Lung (tissue), 12 donors: ENCODE results near the gene DCAKD. TPM values are rescaled to one million over a fixed set of nuclear protein-coding genes. Genes with fewer than 3 reads are reported as not detected.

Experiments used
- ATAC-seq: fragments of 200-7000 bp; cut with Tn5 transposase; one replicate; pipeline ENCODE4 v1.9.1; 2020; ENCODE audit warnings: moderate number of reproducible peaks; ENCODE audit not compliant: insufficient read depth, low FRiP score
- DNase-seq, 3 donors: peaks; one replicate each; pipeline ENCODE4 v3.0.0-alpha.2; 2013 to 2017
- H3K27ac ChIP-seq, 2 donors: one replicate each; pipeline ENCODE4 v1.5.1; 2013; ENCODE audit warnings: mild to moderate bottlenecking in 2 of 2, moderate library complexity in 2 of 2, control low read depth in 1 of 2, inconsistent platforms in 1 of 2, low read depth in 1 of 2, low read length in 1 of 2
- H3K27me3 ChIP-seq, 3 donors: one replicate each; pipeline ENCODE4 v1.5.1; 2013; ENCODE audit warnings: low read length in 2 of 3; ENCODE audit not compliant: control insufficient read depth in 3 of 3, insufficient read depth in 3 of 3
- H3K36me3 ChIP-seq, 4 donors: one replicate each; pipeline ENCODE4 v1.5.1; 2013; ENCODE audit warnings: low read length in 4 of 4, mild to moderate bottlenecking in 1 of 4, moderate library complexity in 1 of 4; ENCODE audit not compliant: control insufficient read depth in 4 of 4, insufficient read depth in 4 of 4
- H3K4me1 ChIP-seq, 5 donors: one replicate each; pipeline ENCODE4 v1.5.1; 2013; ENCODE audit warnings: low read length in 5 of 5, mild to moderate bottlenecking in 2 of 5, moderate library complexity in 1 of 5; ENCODE audit not compliant: control insufficient read depth in 5 of 5, insufficient read depth in 5 of 5
- H3K4me3 ChIP-seq: one replicate; pipeline ENCODE4 v1.5.1; 2013; ENCODE audit warnings: mild to moderate bottlenecking, control low read depth, moderate library complexity
- H3K9ac ChIP-seq, 2 donors: one replicate each; pipeline ENCODE4 v1.5.1; 2013; ENCODE audit warnings: low read length in 2 of 2, control low read depth in 1 of 2; ENCODE audit not compliant: insufficient read depth in 1 of 2
- H3K9me3 ChIP-seq, 4 donors: one replicate each; pipeline ENCODE4 v1.5.1; 2013; ENCODE audit warnings: low read length in 3 of 4, mild to moderate bottlenecking in 1 of 4, moderate library complexity in 1 of 4; ENCODE audit not compliant: control insufficient read depth in 4 of 4, insufficient read depth in 3 of 4
- CTCF ChIP-seq: IDR thresholded peaks from 2 replicates; pipeline ENCODE4 v1.5.1; 2012; ENCODE audit warnings: mild to moderate bottlenecking; ENCODE audit errors: control extremely low read depth, extremely low read depth
- WGBS, 2 donors: extraction: QIAGEN DNeasy Blood & Tissue Kit; methylation state at CpG; one replicate each; pipeline ENCODE4 v1.1.7; 2013; 5-methylcytosine and 5-hydroxymethylcytosine counted together
- polyA plus RNA-seq, 2 donors: library from polyadenylated mRNA; stranded (reverse); fragments of 200-250 nt; gene quantifications; one replicate each; pipeline ENCODE4 v1.2.1, GENCODE V29; 2013
- total RNA-seq, 2 donors: library from RNA; depleted of rRNA in 1 of 2; stranded (reverse); fragments of >200 nt in 1 of 2; gene quantifications; one replicate each; pipeline ENCODE4 v1.2.1, GENCODE V29; 2014 to 2021
- donor health status: control.
- donor health status: control.
- donor health status: Bipolar disorder and iron deficiency.
- donor health status: healthy.
- donor health status: DM: yes; HTN: yes; CAD: no.

Gene DCAKD
- total and polyA plus RNA-seq, 4 donors = 11.8 to 28.8 (median 20.2) TPM

- Histone ChIP-seq H3K9me3 (peaks cover 0 to 5% (median 2%) of the 10 kb centered on the region in 4 donors), H3K27me3 (no peaks in the 10 kb centered on the region), H3K4me3 (no peak overlapping the region), H3K9ac (no peak overlapping the region), H3K4me1 (peaks cover 0 to 18% (median 0%) of the 10 kb centered on the region in 5 donors), H3K36me3 (no peaks in the 10 kb centered on the region), H3K27ac (no peak overlapping the region)
- ATAC-seq = no peak
- peak; percentile 67 to 82 (median 68) for DNase-seq
- TF ChIP-seq CTCF = no peak
- WGBS, 2 donors = 57 to 69% methylated on average over 7 of the region's 7 CpGs
These were observed 53.5 kb downstream of the DCAKD start for GRCh38 chr17:44997733-44998520.

- DNase-seq (no peak), ATAC-seq (no peak)
- no peak overlapping the region for H3K27ac ChIP-seq
- peaks cover 0 to 18% (median 0%) of the 10 kb centered on the region in 5 donors for H3K4me1 ChIP-seq
- 71 to 78% methylated on average over 10 of the region's 10 CpGs for WGBS, 2 donors
- peaks cover 0 to 5% (median 2%) of the 10 kb centered on the region in 4 donors for H3K9me3 ChIP-seq
- TF ChIP-seq CTCF = no peak
- no peaks in the 10 kb centered on the region for H3K27me3 ChIP-seq
- H3K36me3 ChIP-seq = no peaks in the 10 kb centered on the region
- no peak overlapping the region for H3K4me3 ChIP-seq
- H3K9ac ChIP-seq = no peak overlapping the region
These were observed 55.1 kb downstream of the DCAKD start for GRCh38 chr17:44996304-44996703.

- WGBS, 2 donors = 60 to 63% methylated on average over 11 of the region's 11 CpGs
- TF ChIP-seq CTCF = no peak
- H3K9ac ChIP-seq = no peak overlapping the region
These were observed 55.9 kb downstream of the DCAKD start for GRCh38 chr17:44995436-44996001.

More at GRCh38 chr17:44995436-44996001, 55.9 kb downstream of the DCAKD start:
- DNase-seq = peak in 2 of 3 donors; percentile 46 to 57
- no peaks in the 10 kb centered on the region for H3K36me3 ChIP-seq
- no peak overlapping the region for H3K27ac ChIP-seq
- no peak overlapping the region for H3K4me3 ChIP-seq
- no peak for ATAC-seq
- H3K4me1 ChIP-seq = peaks cover 0 to 18% (median 0%) of the 10 kb centered on the region in 5 donors
- peaks cover 0 to 5% (median 2%) of the 10 kb centered on the region in 4 donors for H3K9me3 ChIP-seq
- no peaks in the 10 kb centered on the region for H3K27me3 ChIP-seq
